Body of pancreas (tissue), 4 donors: ENCODE measurements around the gene GRK4. TPM values are rescaled to one million over a fixed set of nuclear protein-coding genes. Genes with fewer than 3 reads are reported as not detected.

Source experiments
- ATAC-seq: fragments of 150-250 bp; one replicate; pipeline ENCODE4 v1.9.1; 2016
- DNase-seq, 4 donors: peaks; one replicate each; pipeline ENCODE4 v3.0.0-alpha.2; 2019
- H3K27ac ChIP-seq, 4 donors: fragments of 200-600 bp; sonication (generic); 1 replicate in 3 of 4; 2 replicates in 1 of 4; pipeline versions ENCODE4 v1.5.1 to v1.6.1; 2016 to 2019; ENCODE audit warnings: mild to moderate bottlenecking in 1 of 4, mixed read lengths in 1 of 4, moderate library complexity in 1 of 4
- H3K27me3 ChIP-seq, 2 donors: fragments of 200-600 bp; sonication (generic); one replicate each; pipeline ENCODE4 v1.6.0; 2016; ENCODE audit warnings: mild to moderate bottlenecking in 1 of 2
- H3K36me3 ChIP-seq, 2 donors: fragments of 200-600 bp; sonication (generic); replicated peaks in 1 of 2; 2 replicates each; pipeline ENCODE4 v1.5.1; 2016; ENCODE audit warnings: low read depth in 2 of 2; ENCODE audit not compliant: insufficient read depth in 1 of 2
- H3K4me1 ChIP-seq: fragments of 200-600 bp; sonication (generic); one replicate; pipeline ENCODE4 v1.6.0; 2016
- H3K4me3 ChIP-seq, 2 donors: fragments of 200-600 bp; sonication (generic); 1 replicate in 1 of 2; 2 replicates in 1 of 2; pipeline ENCODE4 v1.5.1; 2016 to 2019
- H3K9me3 ChIP-seq, 3 donors: fragments of 200-600 bp; sonication (generic); 1 replicate in 2 of 3; 2 replicates in 1 of 3; pipeline ENCODE4 v1.5.1; 2016
- CTCF ChIP-seq, 7 experiments: fragments of 450-650 bp in 4 of 7; fragments of 200-600 bp in 3 of 7; sonication (generic) in 3 of 7; IDR thresholded peaks; one replicate each; pipeline ENCODE4 v1.5.1; 2016 to 2019; ENCODE audit warnings: antibody characterized with exemption in 7 of 7
- POLR2A ChIP-seq, 3 donors: fragments of 450-650 bp; IDR thresholded peaks; one replicate each; pipeline ENCODE4 v1.6.1; 2016; ENCODE audit warnings: antibody characterized with exemption in 3 of 3, mild to moderate bottlenecking in 2 of 3
- WGBS, 2 donors: methylation state at CpG; one replicate each; pipeline ENCODE4 v1.1.5; 2017; 5-methylcytosine and 5-hydroxymethylcytosine counted together
- intact Hi-C: fragments of 100-400 bp; cut with DNase I; formaldehyde crosslinking; loops from one replicate; pipeline ENCODE4 v1.15.1; 2023
- total RNA-seq, 2 donors: library from RNA; depleted of rRNA; stranded (reverse); fragments of >200 nt; gene quantifications; one replicate each; pipeline ENCODE4 v1.1.0, GENCODE V29; 2016

The GRK4 gene
- total RNA-seq, 2 donors from 2014 or later: 6.5 to 14.5 TPM

- intact Hi-C loops: no loop called here
- H3K4me1 ChIP-seq: peaks cover 60% of the 10 kb centered on the region
- TF ChIP-seq POLR2A (IDR thresholded peaks at IDR 0.05) (no peak), CTCF (IDR thresholded peaks at IDR 0.05) (no peak)
- peak in 3 of 4 donors; percentile 6 to 18 (median 13) for DNase-seq
- ATAC-seq: no peak
- peak overlapping the region in 2 of 4 donors; percentile 77 to 92 for H3K27ac ChIP-seq
- H3K27me3 ChIP-seq: no peaks in the 10 kb centered on the region
- no peak overlapping the region for H3K4me3 ChIP-seq
- H3K36me3 ChIP-seq: peaks cover 0 to 3% of the 10 kb centered on the region in 2 donors
- no peaks in the 10 kb centered on the region for H3K9me3 ChIP-seq
- WGBS, 2 donors: 78 to 83% methylated on average over 11 to 18 of the region's 18 CpGs
These were observed 30.9 kb upstream of the GRK4 start for GRCh38 chr4:2932321-2932950.

DNA sequence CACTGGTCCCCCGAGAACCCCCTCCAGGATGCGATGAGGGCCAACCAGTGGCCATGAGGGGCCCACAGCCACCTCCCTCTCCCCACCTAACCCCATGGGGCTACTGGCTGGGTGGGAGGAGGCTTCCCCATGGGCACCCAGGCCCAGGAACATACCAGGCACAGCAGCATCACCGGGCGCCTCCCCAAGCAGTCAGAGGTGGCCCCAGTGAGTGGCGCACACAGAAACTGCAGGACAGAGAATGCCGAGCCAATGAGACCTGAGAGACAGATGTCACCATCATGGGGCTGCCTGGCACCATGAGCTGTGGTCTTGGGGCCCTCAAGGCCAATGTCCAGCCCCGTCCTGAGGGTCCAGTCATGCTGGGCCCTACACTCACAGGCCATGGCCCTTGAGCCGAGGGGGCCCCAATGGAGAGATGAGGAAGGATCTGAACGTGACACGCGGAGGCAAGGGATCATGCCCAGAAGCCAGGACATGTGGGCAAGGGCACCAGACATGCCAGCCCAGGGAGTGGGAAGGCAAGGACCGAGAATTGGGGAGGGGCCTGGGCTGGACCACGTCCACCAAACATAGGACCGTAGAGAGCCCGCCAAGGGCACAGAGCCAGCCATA, 30.3 kb upstream of the GRK4 start:
- ATAC-seq (no peak), DNase-seq (peak in 3 of 4 donors; percentile 37 to 50 (median 40))
- Histone ChIP-seq H3K27me3 (no peaks in the 10 kb centered on the region), H3K4me1 (peaks cover 61% of the 10 kb centered on the region), H3K4me3 (no peak overlapping the region), H3K9me3 (no peaks in the 10 kb centered on the region), H3K36me3 (peaks cover 0 to 5% of the 10 kb centered on the region in 2 donors), H3K27ac (peak overlapping the region in 3 of 4 donors; percentile 72 to 92 (median 77))
- 55 to 65% methylated on average over 6 to 15 of the region's 15 CpGs for WGBS, 2 donors
- intact Hi-C loops: no loop called here
- TF ChIP-seq POLR2A (IDR thresholded peaks at IDR 0.05) (no peak), CTCF (IDR thresholded peaks at IDR 0.05) (no peak)

DNA sequence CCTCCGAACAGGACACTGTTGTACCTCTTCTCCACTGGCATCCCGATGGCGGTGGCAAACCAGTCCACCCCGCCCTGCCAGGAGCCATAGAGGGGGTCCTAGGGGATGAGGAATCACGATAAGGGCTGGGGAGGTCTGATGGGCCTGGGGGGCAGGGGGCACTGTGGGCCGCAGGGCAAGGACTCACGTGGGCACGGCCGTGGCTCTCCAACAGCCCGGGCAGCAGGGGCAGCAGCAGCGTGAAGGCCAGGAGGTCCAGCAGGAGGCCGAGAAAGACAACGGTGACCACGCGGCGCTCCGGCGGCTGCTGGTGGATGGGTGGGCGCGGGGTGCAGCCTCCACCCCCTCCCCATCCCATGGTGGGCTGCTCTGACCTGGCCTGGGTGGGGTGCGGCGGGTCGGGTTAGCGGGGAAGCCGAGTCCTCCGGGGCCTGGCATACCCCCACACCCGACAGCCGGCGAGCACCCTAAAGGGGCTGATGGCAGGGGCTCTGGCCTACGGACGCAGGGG, 29.8 kb upstream of the GRK4 start:
- WGBS, 2 donors: 20 to 75% methylated on average over 4 to 30 of the region's 31 CpGs
- peak overlapping the region in 3 of 4 donors; percentile 51 to 92 (median 72) for H3K27ac ChIP-seq
- DNase-seq: peak in 2 of 4 donors; percentile 33 to 35
- H3K4me3 ChIP-seq: peak overlapping the region; percentile 87
- intact Hi-C loops: no loop called here
- H3K36me3 ChIP-seq: peaks cover 0 to 5% of the 10 kb centered on the region in 2 donors
- no peaks in the 10 kb centered on the region for H3K27me3 ChIP-seq
- peaks cover 61% of the 10 kb centered on the region for H3K4me1 ChIP-seq
- ATAC-seq: no peak
- no peaks in the 10 kb centered on the region for H3K9me3 ChIP-seq
- TF ChIP-seq POLR2A (IDR thresholded peaks at IDR 0.05) (no peak), CTCF (IDR thresholded peaks at IDR 0.05) (no peak)

DNA sequence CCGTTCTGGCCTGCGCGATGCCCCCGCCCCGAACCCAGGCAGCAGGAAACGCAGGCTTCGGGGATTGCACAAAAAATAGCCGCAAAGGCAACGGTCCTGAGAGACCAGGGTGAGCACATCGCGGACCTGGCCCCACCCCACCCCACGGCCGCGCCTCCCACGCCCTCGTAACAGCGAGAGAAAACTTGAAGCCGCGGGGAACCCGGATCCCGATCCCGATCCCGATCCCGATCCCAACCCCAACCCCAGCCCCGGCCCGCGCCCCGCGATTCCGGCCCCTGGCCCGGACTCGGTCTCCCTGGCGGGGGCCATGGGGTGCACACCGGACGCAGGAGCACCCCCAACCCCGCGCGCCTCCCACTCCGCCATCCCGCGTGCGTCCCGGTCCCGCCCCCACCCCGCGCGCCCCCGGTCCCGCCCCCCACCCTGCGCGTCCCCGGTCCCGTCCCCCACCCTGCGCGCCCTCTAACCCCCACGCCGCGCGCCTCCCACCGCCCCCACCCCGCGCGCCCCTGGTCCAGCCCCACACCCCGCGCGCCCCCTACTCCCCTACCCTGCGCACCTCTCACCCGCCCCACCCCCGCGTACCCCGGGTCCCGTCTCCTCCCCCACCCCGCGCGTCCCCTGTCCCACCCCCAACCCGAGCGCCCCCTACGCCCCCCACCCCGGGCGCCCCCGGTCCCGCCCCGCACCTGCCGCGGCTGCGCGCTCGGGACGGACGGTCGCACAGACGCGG, 29.1 kb upstream of the GRK4 start:
- Histone ChIP-seq H3K4me1 (peaks cover 61% of the 10 kb centered on the region), H3K4me3 (peak overlapping the region; percentile 87), H3K27me3 (no peaks in the 10 kb centered on the region), H3K9me3 (no peaks in the 10 kb centered on the region), H3K36me3 (peaks cover 5 to 7% of the 10 kb centered on the region in 2 donors), H3K27ac (peak overlapping the region; percentile 72 to 92 (median 83))
- 1% methylated on average over 32 of the region's 93 CpGs; no CpG with 5 or more reads in 1 of the 2 donors for WGBS, 2 donors
- DNase-seq: peak; percentile 49 to 58 (median 54)
- TF ChIP-seq POLR2A (IDR thresholded peaks at IDR 0.05) (no peak), CTCF (IDR thresholded peaks at IDR 0.05) (peak in 1 of 7 experiments; percentile 15)
- peak; percentile 5 for ATAC-seq
- intact Hi-C loops: no loop called here
